ENCODE measurements around the gene FREY1. TPM values are rescaled to one million over a fixed set of nuclear protein-coding genes. Genes with fewer than 3 reads are reported as not detected.

Gene FREY1
- total RNA-seq, 1 donor: 1.8 TPM

DNA sequence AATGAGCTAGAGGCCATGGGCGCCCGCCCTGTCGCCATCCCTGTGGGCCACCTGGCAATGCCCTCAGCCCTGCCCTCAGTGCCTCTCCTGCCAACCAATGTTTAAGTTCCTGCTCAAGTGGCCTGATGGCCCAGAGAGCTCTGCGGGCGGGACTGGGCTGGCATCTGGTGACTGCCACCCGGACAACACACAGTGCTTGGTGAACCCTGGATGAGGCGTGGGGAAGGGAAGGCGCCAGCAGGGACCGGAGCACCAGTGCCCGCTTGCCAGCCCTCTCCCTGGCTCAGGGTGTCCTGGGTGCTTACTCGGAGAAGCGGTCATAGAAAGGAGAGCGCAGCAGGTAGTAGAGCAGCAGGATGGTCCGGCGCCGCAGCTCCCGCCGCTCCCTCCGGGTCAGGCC lies 6.4 kb upstream of the FREY1 start:
- no peaks in the 10 kb centered on the region for H3K27me3 ChIP-seq (ENCODE audit: insufficient read depth, low read length)
- TF ChIP-seq, protein P1, sequence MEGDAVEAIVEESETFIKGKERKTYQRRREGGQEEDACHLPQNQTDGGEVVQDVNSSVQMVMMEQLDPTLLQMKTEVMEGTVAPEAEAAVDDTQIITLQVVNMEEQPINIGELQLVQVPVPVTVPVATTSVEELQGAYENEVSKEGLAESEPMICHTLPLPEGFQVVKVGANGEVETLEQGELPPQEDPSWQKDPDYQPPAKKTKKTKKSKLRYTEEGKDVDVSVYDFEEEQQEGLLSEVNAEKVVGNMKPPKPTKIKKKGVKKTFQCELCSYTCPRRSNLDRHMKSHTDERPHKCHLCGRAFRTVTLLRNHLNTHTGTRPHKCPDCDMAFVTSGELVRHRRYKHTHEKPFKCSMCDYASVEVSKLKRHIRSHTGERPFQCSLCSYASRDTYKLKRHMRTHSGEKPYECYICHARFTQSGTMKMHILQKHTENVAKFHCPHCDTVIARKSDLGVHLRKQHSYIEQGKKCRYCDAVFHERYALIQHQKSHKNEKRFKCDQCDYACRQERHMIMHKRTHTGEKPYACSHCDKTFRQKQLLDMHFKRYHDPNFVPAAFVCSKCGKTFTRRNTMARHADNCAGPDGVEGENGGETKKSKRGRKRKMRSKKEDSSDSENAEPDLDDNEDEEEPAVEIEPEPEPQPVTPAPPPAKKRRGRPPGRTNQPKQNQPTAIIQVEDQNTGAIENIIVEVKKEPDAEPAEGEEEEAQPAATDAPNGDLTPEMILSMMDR (IDR thresholded peaks at IDR 0.05; ENCODE audit: extremely low read depth, low read depth, low read length): no peak

DNA sequence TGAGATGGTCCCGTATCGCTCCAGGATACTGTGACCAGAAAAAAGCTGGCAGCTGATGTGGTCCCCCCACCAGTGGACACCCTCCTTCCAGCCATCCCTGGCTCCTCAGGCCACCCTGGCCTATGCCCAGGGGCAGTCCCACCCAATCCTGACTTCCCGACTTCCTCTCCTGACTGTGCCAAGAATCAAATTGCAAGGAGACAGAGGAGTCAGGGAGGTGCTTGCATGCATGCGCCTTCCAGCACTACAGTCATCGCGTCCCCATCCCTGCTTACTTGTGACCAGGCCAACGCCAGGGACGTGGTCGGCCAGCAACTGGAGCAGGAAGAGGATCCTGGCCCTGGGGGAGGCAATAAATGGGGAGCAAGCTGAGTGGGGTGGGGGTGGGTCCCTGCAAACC lies 3.6 kb upstream of the FREY1 start:
- no peak overlapping the region for H3K27ac ChIP-seq (ENCODE audit: low read depth, low read length)
- H3K27me3 ChIP-seq (ENCODE audit: insufficient read depth, low read length): no peaks in the 10 kb centered on the region
- TF ChIP-seq, protein P1 (IDR thresholded peaks at IDR 0.05; ENCODE audit: extremely low read depth, low read depth, low read length): no peak
- H2AFZ ChIP-seq (ENCODE audit: low read length): no peak overlapping the region
- no peak overlapping the region for H3K4me2 ChIP-seq (ENCODE audit: insufficient read depth, low read length)
- H3K4me1 ChIP-seq (ENCODE audit: insufficient read depth, low read length): no peaks in the 10 kb centered on the region
- peaks cover 29% of the 10 kb centered on the region for H3K36me3 ChIP-seq (ENCODE audit: insufficient read depth, low read length)
- no peak for DNase-seq (ENCODE audit: insufficient read length, low spot score, missing footprints)
- peaks cover 14% of the 10 kb centered on the region for H4K20me1 ChIP-seq (ENCODE audit: insufficient read depth, low read length)
- no peak overlapping the region for H3K4me3 ChIP-seq (ENCODE audit: insufficient read depth, low read length)
- no peaks in the 10 kb centered on the region for H3K9me3 ChIP-seq (ENCODE audit: low read depth, low read length)
- peaks cover 3% of the 10 kb centered on the region for H3K79me2 ChIP-seq (ENCODE audit: insufficient read depth, low read length)

More for the DNA sequence above, 6.4 kb upstream of the FREY1 start:
- DNase-seq (ENCODE audit: insufficient read length, low spot score, missing footprints): peak; percentile 26
- Histone ChIP-seq H3K79me2 (ENCODE audit: insufficient read depth, low read length) (peaks cover 20% of the 10 kb centered on the region), H3K27ac (ENCODE audit: low read depth, low read length) (no peak overlapping the region), H3K4me3 (ENCODE audit: insufficient read depth, low read length) (no peak overlapping the region), H3K4me1 (ENCODE audit: insufficient read depth, low read length) (peaks cover 10% of the 10 kb centered on the region), H3K4me2 (ENCODE audit: insufficient read depth, low read length) (no peak overlapping the region), H3K9me3 (ENCODE audit: low read depth, low read length) (no peaks in the 10 kb centered on the region), H2AFZ (ENCODE audit: low read length) (no peak overlapping the region), H4K20me1 (ENCODE audit: insufficient read depth, low read length) (peaks cover 16% of the 10 kb centered on the region), H3K36me3 (ENCODE audit: insufficient read depth, low read length) (peaks cover 29% of the 10 kb centered on the region)

DNA sequence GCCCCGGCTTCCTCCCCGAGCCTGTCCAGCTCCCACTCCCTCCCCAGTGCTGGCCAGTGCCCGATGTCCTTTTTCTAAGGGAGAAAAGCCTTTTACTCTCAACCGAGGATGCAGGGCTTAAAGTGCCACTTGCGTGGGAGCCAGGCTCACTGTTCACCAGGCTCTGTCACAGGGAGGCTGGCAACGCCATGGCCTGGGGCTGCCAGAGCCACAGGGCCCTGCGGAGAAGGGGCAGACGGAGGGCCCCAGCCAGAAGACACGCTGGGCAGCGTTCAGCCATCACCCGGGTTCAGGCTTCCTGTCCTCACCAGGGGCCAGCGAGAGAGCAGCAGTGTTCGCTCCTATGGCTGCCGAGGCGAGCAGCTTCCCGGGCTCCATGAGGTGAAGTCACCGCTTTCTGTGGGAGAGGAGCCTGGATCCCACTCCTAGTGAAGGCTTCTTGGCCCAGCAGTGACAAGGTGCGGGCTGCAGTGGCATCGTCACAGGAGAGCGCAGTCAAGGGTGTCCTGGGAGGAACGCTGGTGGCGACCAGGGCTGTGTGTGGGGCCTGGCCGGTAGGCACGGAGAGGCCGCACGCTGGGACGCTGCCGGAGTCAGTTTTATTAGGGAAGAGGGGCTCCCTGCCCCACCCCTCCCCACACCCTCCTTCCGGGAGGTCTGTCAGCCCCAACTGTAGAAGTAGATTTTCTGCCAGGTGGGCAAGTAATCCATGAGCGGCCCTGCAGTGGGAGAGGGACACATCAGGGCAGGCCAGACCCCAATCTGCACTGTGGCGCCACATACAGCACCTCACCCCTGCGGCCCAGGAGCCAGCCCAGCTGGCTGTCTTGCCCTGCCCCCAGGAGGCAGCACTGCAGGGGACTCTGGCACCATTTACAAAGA lies 2.8 kb upstream of the FREY1 start:
- Histone ChIP-seq H4K20me1 (ENCODE audit: insufficient read depth, low read length) (peaks cover 11% of the 10 kb centered on the region), H3K27me3 (ENCODE audit: insufficient read depth, low read length) (no peaks in the 10 kb centered on the region)
- DNase-seq (ENCODE audit: insufficient read length, low spot score, missing footprints): no peak

DNA sequence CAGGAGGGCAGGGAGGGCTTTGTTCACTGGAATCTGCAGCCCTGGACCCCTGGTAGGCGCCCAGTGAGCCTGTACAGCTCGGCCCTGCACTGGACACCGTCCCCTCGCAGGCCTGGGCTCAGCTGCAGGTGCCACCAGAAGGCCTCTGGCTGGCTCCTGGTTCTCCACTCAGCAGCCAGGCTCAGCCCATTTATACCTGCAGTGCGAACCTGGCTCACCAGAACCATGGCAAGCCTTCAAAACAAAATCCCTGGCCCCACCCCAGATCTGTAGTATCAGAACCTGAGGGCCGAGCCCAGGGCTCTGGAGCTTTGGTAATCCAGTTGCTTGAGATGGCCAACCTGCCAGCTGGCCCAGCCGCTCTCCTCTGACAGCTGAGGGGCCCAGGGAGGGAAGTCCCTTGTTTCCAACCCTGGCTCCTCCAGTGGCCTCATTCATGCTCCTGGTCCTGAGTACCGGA lies 870 bp upstream of the FREY1 start:
- no peak overlapping the region for H3K4me2 ChIP-seq (ENCODE audit: insufficient read depth, low read length)
- no peaks in the 10 kb centered on the region for H3K27me3 ChIP-seq (ENCODE audit: insufficient read depth, low read length)
- no peak overlapping the region for H3K27ac ChIP-seq (ENCODE audit: low read depth, low read length)
- DNase-seq (ENCODE audit: insufficient read length, low spot score, missing footprints): no peak
- no peak overlapping the region for H3K4me3 ChIP-seq (ENCODE audit: insufficient read depth, low read length)
- peaks cover 6% of the 10 kb centered on the region for H4K20me1 ChIP-seq (ENCODE audit: insufficient read depth, low read length)
- no peaks in the 10 kb centered on the region for H3K9me3 ChIP-seq (ENCODE audit: low read depth, low read length)
- H2AFZ ChIP-seq (ENCODE audit: low read length): no peak overlapping the region
- TF ChIP-seq, protein P1 (IDR thresholded peaks at IDR 0.05; ENCODE audit: extremely low read depth, low read depth, low read length): no peak
- H3K4me1 ChIP-seq (ENCODE audit: insufficient read depth, low read length): no peaks in the 10 kb centered on the region
- peaks cover 13% of the 10 kb centered on the region for H3K36me3 ChIP-seq (ENCODE audit: insufficient read depth, low read length)
- H3K79me2 ChIP-seq (ENCODE audit: insufficient read depth, low read length): no peaks in the 10 kb centered on the region

More for the DNA sequence above, 2.8 kb upstream of the FREY1 start:
- TF ChIP-seq, protein P1 (IDR thresholded peaks at IDR 0.05; ENCODE audit: extremely low read depth, low read depth, low read length): no peak
- H3K9me3 ChIP-seq (ENCODE audit: low read depth, low read length): no peaks in the 10 kb centered on the region
- H2AFZ ChIP-seq (ENCODE audit: low read length): no peak overlapping the region
- no peak overlapping the region for H3K4me3 ChIP-seq (ENCODE audit: insufficient read depth, low read length)
- no peak overlapping the region for H3K27ac ChIP-seq (ENCODE audit: low read depth, low read length)
- H3K4me2 ChIP-seq (ENCODE audit: insufficient read depth, low read length): no peak overlapping the region
- peaks cover 24% of the 10 kb centered on the region for H3K36me3 ChIP-seq (ENCODE audit: insufficient read depth, low read length)
- no peaks in the 10 kb centered on the region for H3K4me1 ChIP-seq (ENCODE audit: insufficient read depth, low read length)
- H3K79me2 ChIP-seq (ENCODE audit: insufficient read depth, low read length): no peaks in the 10 kb centered on the region

Measured in osteoblast (primary cell).